WTC11 (cell line): Measurements from ENCODE around the gene PLS1. TPM values are rescaled to one million over a fixed set of nuclear protein-coding genes. Genes with fewer than 3 reads are reported as not detected.

Experiments used
- ATAC-seq: fragments of 200-7000 bp; cut with Tn5 transposase; 2 replicates; pipeline ENCODE4 v1.10.0; 2021; ENCODE audit warnings: mild to moderate bottlenecking, moderate library complexity
- CTCF ChIA-PET: fragments of 300-600 bp; sonication (Branson Sonifier 250); formaldehyde crosslinking; loops from one replicate; lab custom pipeline; 2021; ENCODE audit warnings: antibody characterized with exemption; lab: Charles Lee
- POLR2A ChIA-PET: fragments of 350-600 bp; sonication (Branson Sonifier 250); formaldehyde crosslinking; loops from one replicate; lab custom pipeline; 2021; ENCODE audit warnings: antibody characterized with exemption; lab: Charles Lee
- DNase-seq: peaks from one replicate; pipeline ENCODE4 v3.0.0; 2021; ENCODE audit warnings: low spot score
- H3K27ac Mint-ChIP-seq: 2 replicates; pipeline ENCODE4 v1.8.0; 2021; ENCODE audit warnings: mixed read lengths
- H3K27me3 Mint-ChIP-seq: 2 replicates; pipeline ENCODE4 v1.8.0; 2021; ENCODE audit warnings: low read depth, mild to moderate bottlenecking, moderate library complexity, mixed read lengths
- H3K36me3 Mint-ChIP-seq: 2 replicates; pipeline ENCODE4 v1.8.0; 2021; ENCODE audit warnings: mixed read lengths
- H3K4me1 Mint-ChIP-seq: 2 replicates; pipeline ENCODE4 v1.8.0; 2022; ENCODE audit warnings: mixed read lengths
- H3K4me3 Mint-ChIP-seq: 2 replicates; pipeline ENCODE4 v1.8.0; 2021; ENCODE audit warnings: mild to moderate bottlenecking, moderate library complexity, mixed read lengths
- H3K9me3 Mint-ChIP-seq: 2 replicates; pipeline ENCODE4 v1.8.0; 2021; ENCODE audit warnings: mixed read lengths
- CREM ChIP-seq: sonication (generic); formaldehyde crosslinking; IDR thresholded peaks from 2 replicates; pipeline ENCODE4 v1.8.1; 2022; ENCODE audit warnings: mild to moderate bottlenecking, missing genetic modification reagents, moderate library complexity
- FOXP1 ChIP-seq: sonication (generic); formaldehyde crosslinking; IDR thresholded peaks from 2 replicates; pipeline ENCODE4 v1.8.0; 2022; ENCODE audit warnings: missing genetic modification reagents, mild to moderate bottlenecking, moderate library complexity, borderline replicate concordance
- JUN ChIP-seq: sonication (generic); formaldehyde crosslinking; IDR thresholded peaks from 2 replicates; pipeline ENCODE4 v1.8.0; 2023; ENCODE audit warnings: mild to moderate bottlenecking, missing genetic modification reagents
- RELA ChIP-seq: sonication (generic); formaldehyde crosslinking; IDR thresholded peaks from 2 replicates; pipeline ENCODE4 v1.8.1; 2022; ENCODE audit warnings: missing genetic modification reagents, mild to moderate bottlenecking, borderline replicate concordance
- SMAD3 ChIP-seq: sonication (generic); formaldehyde crosslinking; IDR thresholded peaks from 2 replicates; pipeline ENCODE4 v1.8.0; 2022; ENCODE audit warnings: missing genetic modification reagents, mild to moderate bottlenecking, borderline replicate concordance
- SOX15 ChIP-seq: fragments of 250-450 bp; sonication (Bioruptor Pico); IDR thresholded peaks from 2 replicates; pipeline ENCODE4 v1.9.0; 2021; ENCODE audit warnings: mild to moderate bottlenecking
- TCF7 ChIP-seq: sonication (generic); formaldehyde crosslinking; IDR thresholded peaks from 2 replicates; pipeline ENCODE4 v1.8.0; 2022; ENCODE audit warnings: mild to moderate bottlenecking, low read depth, missing genetic modification reagents, moderate library complexity
- TEAD4 ChIP-seq: sonication (generic); formaldehyde crosslinking; IDR thresholded peaks from 2 replicates; pipeline ENCODE4 v1.8.0; 2022; ENCODE audit warnings: mild to moderate bottlenecking, missing genetic modification reagents
- ZNF396 ChIP-seq: fragments of 250-450 bp; sonication (Bioruptor Pico); IDR thresholded peaks from 2 replicates; pipeline ENCODE4 v1.8.0; 2021; ENCODE audit warnings: mild to moderate bottlenecking, moderate library complexity, borderline replicate concordance
- ZNF671 ChIP-seq: fragments of 250-450 bp; sonication (Bioruptor Pico); IDR thresholded peaks from 2 replicates; pipeline ENCODE4 v1.8.0; 2021; ENCODE audit warnings: mild to moderate bottlenecking
- total RNA-seq: library from RNA; stranded (reverse); gene quantifications from 3 replicates; pipeline ENCODE4 v1.2.3, GENCODE V29; 2021
- TF ChIP-seq, protein P1 (sequence below): sonication (generic); formaldehyde crosslinking; IDR thresholded peaks from 2 replicates; pipeline ENCODE4 v1.8.1; 2023; ENCODE audit warnings: mild to moderate bottlenecking, missing genetic modification reagents
- TF ChIP-seq, protein P2 (sequence below): sonication (generic); formaldehyde crosslinking; IDR thresholded peaks from 2 replicates; pipeline ENCODE4 v1.8.1; 2022; ENCODE audit warnings: low read depth, mild to moderate bottlenecking, moderate library complexity, missing genetic modification reagents, borderline replicate concordance
- TF ChIP-seq, protein P3 (sequence below): sonication (generic); formaldehyde crosslinking; IDR thresholded peaks from 2 replicates; pipeline ENCODE4 v1.8.1; 2023; ENCODE audit warnings: mild to moderate bottlenecking, missing genetic modification reagents, borderline replicate concordance
- TF ChIP-seq, protein P4 (sequence below): sonication (generic); formaldehyde crosslinking; IDR thresholded peaks from 2 replicates; pipeline ENCODE4 v1.8.0; 2022; ENCODE audit warnings: mild to moderate bottlenecking, missing genetic modification reagents
- TF ChIP-seq, protein P5 (sequence below): fragments of 250-450 bp; sonication (Bioruptor Pico); conservative IDR thresholded peaks from 2 replicates; pipeline ENCODE4 v1.9.0; 2021; ENCODE audit warnings: mild to moderate bottlenecking
- TF ChIP-seq, protein P6 (sequence below): sonication (generic); formaldehyde crosslinking; IDR thresholded peaks from 2 replicates; pipeline ENCODE4 v1.8.1; 2023; ENCODE audit warnings: mild to moderate bottlenecking, missing genetic modification reagents
- TF ChIP-seq, protein P7 (sequence below): fragments of 250-450 bp; sonication (Bioruptor Pico); IDR thresholded peaks from 2 replicates; pipeline ENCODE4 v1.9.0; 2021; ENCODE audit warnings: mild to moderate bottlenecking
- TF ChIP-seq, protein P8 (sequence below): sonication (generic); formaldehyde crosslinking; IDR thresholded peaks from 2 replicates; pipeline ENCODE4 v1.8.0; 2022; ENCODE audit warnings: mild to moderate bottlenecking, missing genetic modification reagents
- TF ChIP-seq, protein P9 (sequence below): sonication (generic); formaldehyde crosslinking; IDR thresholded peaks from 2 replicates; pipeline ENCODE4 v1.8.1; 2023; ENCODE audit warnings: mild to moderate bottlenecking, missing genetic modification reagents, moderate library complexity

Gene PLS1
- total RNA-seq, 1 experiment from 2014 or later = 26.4 TPM

DNA sequence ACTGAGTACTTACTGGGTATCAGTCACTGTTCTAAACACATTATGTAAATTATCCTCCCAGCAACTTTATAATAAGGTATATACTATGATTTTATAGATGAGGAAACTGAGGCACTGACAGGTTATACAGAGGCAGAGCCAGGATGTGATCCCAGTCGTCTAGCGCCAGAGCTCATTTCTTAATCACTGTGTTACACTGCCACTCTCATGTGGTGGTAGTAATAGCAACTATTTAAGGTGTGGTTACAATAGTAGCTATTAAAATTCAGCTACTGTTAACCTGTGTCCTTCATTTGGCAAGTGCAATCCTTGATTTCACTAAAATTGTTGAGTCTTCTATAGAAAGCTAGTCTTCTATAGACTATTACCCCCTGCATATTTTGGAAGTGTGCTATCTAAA is 84.5 kb downstream of the PLS1 start (continued):
- TF ChIP-seq, protein P1, sequence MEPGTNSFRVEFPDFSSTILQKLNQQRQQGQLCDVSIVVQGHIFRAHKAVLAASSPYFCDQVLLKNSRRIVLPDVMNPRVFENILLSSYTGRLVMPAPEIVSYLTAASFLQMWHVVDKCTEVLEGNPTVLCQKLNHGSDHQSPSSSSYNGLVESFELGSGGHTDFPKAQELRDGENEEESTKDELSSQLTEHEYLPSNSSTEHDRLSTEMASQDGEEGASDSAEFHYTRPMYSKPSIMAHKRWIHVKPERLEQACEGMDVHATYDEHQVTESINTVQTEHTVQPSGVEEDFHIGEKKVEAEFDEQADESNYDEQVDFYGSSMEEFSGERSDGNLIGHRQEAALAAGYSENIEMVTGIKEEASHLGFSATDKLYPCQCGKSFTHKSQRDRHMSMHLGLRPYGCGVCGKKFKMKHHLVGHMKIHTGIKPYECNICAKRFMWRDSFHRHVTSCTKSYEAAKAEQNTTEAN (CRISPR knock-in tag) = no peak
- TF ChIP-seq SOX15 (CRISPR knock-in tag) = no peak

DNA sequence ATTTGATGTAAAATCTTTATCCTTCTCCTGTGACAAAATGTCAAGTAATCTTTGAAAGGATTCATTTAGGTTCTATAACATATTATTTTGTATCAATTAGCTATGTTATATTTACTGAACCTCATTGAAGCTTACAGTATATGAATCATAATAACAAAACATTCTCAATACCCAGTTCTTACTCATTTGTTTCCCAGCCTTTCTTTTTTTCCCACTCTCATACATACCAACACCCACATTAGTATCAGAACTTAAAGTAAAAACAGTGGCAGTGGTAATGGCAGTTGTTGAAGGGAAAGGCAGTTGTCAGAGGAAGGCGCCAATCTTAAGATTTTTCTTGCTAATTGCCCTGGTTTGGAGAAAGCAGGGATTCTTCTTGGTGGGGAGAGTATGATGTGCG is 94.4 kb downstream of the PLS1 start:
- Mint-ChIP-seq H3K27me3 (no peaks in the 10 kb centered on the region), H3K9me3 (no peaks in the 10 kb centered on the region), H3K4me1 (no peaks in the 10 kb centered on the region), H3K27ac (no peak overlapping the region), H3K4me3 (no peak overlapping the region), H3K36me3 (peaks cover 5% of the 10 kb centered on the region)
- ChIA-PET POLR2A (no interaction called here), CTCF (no interaction called here)
- TF ChIP-seq, protein P2, sequence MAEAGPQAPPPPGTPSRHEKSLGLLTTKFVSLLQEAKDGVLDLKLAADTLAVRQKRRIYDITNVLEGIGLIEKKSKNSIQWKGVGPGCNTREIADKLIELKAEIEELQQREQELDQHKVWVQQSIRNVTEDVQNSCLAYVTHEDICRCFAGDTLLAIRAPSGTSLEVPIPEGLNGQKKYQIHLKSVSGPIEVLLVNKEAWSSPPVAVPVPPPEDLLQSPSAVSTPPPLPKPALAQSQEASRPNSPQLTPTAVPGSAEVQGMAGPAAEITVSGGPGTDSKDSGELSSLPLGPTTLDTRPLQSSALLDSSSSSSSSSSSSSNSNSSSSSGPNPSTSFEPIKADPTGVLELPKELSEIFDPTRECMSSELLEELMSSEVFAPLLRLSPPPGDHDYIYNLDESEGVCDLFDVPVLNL = no peak
- TF ChIP-seq, protein P3, sequence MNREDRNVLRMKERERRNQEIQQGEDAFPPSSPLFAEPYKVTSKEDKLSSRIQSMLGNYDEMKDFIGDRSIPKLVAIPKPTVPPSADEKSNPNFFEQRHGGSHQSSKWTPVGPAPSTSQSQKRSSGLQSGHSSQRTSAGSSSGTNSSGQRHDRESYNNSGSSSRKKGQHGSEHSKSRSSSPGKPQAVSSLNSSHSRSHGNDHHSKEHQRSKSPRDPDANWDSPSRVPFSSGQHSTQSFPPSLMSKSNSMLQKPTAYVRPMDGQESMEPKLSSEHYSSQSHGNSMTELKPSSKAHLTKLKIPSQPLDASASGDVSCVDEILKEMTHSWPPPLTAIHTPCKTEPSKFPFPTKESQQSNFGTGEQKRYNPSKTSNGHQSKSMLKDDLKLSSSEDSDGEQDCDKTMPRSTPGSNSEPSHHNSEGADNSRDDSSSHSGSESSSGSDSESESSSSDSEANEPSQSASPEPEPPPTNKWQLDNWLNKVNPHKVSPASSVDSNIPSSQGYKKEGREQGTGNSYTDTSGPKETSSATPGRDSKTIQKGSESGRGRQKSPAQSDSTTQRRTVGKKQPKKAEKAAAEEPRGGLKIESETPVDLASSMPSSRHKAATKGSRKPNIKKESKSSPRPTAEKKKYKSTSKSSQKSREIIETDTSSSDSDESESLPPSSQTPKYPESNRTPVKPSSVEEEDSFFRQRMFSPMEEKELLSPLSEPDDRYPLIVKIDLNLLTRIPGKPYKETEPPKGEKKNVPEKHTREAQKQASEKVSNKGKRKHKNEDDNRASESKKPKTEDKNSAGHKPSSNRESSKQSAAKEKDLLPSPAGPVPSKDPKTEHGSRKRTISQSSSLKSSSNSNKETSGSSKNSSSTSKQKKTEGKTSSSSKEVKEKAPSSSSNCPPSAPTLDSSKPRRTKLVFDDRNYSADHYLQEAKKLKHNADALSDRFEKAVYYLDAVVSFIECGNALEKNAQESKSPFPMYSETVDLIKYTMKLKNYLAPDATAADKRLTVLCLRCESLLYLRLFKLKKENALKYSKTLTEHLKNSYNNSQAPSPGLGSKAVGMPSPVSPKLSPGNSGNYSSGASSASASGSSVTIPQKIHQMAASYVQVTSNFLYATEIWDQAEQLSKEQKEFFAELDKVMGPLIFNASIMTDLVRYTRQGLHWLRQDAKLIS (CRISPR knock-in tag) = no peak
- no peak for TF ChIP-seq ZNF671
- TF ChIP-seq SMAD3 (CRISPR knock-in tag) = no peak
- TF ChIP-seq JUN (CRISPR knock-in tag) = no peak
- TF ChIP-seq, protein P4, sequence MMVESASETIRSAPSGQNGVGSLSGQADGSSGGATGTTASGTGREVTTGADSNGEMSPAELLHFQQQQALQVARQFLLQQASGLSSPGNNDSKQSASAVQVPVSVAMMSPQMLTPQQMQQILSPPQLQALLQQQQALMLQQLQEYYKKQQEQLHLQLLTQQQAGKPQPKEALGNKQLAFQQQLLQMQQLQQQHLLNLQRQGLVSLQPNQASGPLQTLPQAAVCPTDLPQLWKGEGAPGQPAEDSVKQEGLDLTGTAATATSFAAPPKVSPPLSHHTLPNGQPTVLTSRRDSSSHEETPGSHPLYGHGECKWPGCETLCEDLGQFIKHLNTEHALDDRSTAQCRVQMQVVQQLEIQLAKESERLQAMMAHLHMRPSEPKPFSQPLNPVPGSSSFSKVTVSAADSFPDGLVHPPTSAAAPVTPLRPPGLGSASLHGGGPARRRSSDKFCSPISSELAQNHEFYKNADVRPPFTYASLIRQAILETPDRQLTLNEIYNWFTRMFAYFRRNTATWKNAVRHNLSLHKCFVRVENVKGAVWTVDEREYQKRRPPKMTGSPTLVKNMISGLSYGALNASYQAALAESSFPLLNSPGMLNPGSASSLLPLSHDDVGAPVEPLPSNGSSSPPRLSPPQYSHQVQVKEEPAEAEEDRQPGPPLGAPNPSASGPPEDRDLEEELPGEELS (CRISPR knock-in tag) = no peak
- TF ChIP-seq, protein P5, sequence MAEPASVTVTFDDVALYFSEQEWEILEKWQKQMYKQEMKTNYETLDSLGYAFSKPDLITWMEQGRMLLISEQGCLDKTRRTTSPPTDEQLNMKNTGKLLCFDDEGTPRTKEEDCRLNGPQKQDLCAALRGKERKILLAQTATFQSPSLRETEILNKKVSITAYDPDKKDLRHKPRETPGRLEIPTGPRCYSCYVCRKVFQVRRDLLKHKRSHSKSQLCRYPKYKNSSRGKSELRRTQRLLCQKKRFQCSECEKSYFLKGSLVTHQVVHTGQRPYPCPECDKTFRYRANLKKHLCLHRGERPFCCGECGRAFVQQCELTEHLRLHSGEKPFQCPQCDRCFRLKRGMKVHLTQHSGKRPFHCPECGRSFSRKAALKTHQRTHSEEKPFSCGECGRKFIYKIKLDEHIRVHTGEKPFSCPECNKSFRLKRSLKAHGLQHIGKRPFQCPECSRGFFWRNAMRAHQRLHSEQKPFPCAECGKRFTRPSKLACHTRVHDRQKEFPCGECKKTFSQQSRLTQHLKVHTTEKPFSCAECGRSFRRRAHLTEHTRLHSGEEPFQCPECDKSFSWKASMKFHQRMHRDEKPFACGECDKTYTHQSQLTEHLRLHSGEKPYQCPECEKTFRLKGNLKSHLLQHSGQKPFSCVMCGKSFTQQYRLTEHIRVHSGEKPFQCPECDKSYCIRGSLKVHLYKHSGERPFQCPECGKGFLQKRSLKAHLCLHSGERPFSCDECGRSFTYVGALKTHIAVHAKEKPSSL (CRISPR knock-in tag) = no peak
- TF ChIP-seq, protein P6, sequence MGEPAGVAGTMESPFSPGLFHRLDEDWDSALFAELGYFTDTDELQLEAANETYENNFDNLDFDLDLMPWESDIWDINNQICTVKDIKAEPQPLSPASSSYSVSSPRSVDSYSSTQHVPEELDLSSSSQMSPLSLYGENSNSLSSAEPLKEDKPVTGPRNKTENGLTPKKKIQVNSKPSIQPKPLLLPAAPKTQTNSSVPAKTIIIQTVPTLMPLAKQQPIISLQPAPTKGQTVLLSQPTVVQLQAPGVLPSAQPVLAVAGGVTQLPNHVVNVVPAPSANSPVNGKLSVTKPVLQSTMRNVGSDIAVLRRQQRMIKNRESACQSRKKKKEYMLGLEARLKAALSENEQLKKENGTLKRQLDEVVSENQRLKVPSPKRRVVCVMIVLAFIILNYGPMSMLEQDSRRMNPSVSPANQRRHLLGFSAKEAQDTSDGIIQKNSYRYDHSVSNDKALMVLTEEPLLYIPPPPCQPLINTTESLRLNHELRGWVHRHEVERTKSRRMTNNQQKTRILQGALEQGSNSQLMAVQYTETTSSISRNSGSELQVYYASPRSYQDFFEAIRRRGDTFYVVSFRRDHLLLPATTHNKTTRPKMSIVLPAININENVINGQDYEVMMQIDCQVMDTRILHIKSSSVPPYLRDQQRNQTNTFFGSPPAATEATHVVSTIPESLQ = no peak
- no peak for TF ChIP-seq CREM (CRISPR knock-in tag)
- no peak for TF ChIP-seq SOX15 (CRISPR knock-in tag)
- no peak for TF ChIP-seq ZNF396 (CRISPR knock-in tag)
- no peak for TF ChIP-seq RELA (CRISPR knock-in tag)
- TF ChIP-seq, protein P7, sequence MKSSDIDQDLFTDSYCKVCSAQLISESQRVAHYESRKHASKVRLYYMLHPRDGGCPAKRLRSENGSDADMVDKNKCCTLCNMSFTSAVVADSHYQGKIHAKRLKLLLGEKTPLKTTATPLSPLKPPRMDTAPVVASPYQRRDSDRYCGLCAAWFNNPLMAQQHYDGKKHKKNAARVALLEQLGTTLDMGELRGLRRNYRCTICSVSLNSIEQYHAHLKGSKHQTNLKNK = no peak
- TF ChIP-seq, protein P8, sequence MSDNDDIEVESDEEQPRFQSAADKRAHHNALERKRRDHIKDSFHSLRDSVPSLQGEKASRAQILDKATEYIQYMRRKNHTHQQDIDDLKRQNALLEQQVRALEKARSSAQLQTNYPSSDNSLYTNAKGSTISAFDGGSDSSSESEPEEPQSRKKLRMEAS = no peak
- TF ChIP-seq, protein P9, sequence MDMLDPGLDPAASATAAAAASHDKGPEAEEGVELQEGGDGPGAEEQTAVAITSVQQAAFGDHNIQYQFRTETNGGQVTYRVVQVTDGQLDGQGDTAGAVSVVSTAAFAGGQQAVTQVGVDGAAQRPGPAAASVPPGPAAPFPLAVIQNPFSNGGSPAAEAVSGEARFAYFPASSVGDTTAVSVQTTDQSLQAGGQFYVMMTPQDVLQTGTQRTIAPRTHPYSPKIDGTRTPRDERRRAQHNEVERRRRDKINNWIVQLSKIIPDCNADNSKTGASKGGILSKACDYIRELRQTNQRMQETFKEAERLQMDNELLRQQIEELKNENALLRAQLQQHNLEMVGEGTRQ (CRISPR knock-in tag) = no peak
- no peak for TF ChIP-seq TEAD4
- TF ChIP-seq FOXP1 (CRISPR knock-in tag) = no peak
- TF ChIP-seq TCF7 (CRISPR knock-in tag) = no peak
- DNase-seq (no peak), ATAC-seq (no peak)
